Panc1 (cell line): ENCODE data around the gene B3GALNT2. TPM values are rescaled to one million over a fixed set of nuclear protein-coding genes. Genes with fewer than 3 reads are reported as not detected.

Experiments used
- ATAC-seq: fragments of 200-7000 bp; cut with Tn5 transposase; 2 replicates; pipeline ENCODE4 v1.9.1; 2020; ENCODE audit warnings: mild to moderate bottlenecking, moderate library complexity
- BruUV-seq: library from RNA; stranded (reverse); fragments of 400-500 nt; replicated peaks from 2 replicates; lab custom pipeline; 2021; lab: Mats Ljungman, UMichigan
- CTCF ChIA-PET: fragments of 300-600 bp; sonication (Branson Sonifier 250); formaldehyde crosslinking; loops from one replicate; lab custom pipeline; 2022; ENCODE audit warnings: antibody characterized with exemption; lab: Charles Lee
- POLR2A ChIA-PET: fragments of 300-600 bp; sonication (Branson Sonifier 250); formaldehyde crosslinking; loops from one replicate; lab custom pipeline; 2022; ENCODE audit warnings: antibody characterized with exemption; lab: Charles Lee
- DNase-seq: peaks from one replicate; pipeline ENCODE4 v3.0.0-alpha.2; 2010; ENCODE audit warnings: low read depth, low spot score
- H3K27ac ChIP-seq: 2 replicates; pipeline ENCODE4 v1.5.1; 2011; ENCODE audit warnings: mild to moderate bottlenecking, low read length, inconsistent platforms
- H3K27me3 ChIP-seq: fragments of 200-500 bp; sonication (Bioruptor generic); 2 replicates; pipeline ENCODE4 v1.6.0; 2014; ENCODE audit warnings: low read length, inconsistent platforms; ENCODE audit not compliant: control insufficient read depth, insufficient read depth
- H3K36me3 ChIP-seq: fragments of 200-500 bp; sonication (Bioruptor generic); 2 replicates; pipeline ENCODE4 v1.5.1; 2014; ENCODE audit warnings: inconsistent platforms, mild to moderate bottlenecking, low read length, moderate library complexity; ENCODE audit not compliant: control insufficient read depth, insufficient read depth
- H3K4me1 ChIP-seq: 2 replicates; pipeline ENCODE4 v1.5.1; 2011; ENCODE audit warnings: inconsistent platforms, mild to moderate bottlenecking, low read length, moderate library complexity; ENCODE audit not compliant: control insufficient read depth, insufficient read depth
- H3K4me3 ChIP-seq, 2 experiments: 2 replicates each; pipeline ENCODE4 v1.5.1; 2011 to 2012; ENCODE audit warnings: low read depth in 2 of 2, low read length in 2 of 2, mild to moderate bottlenecking in 2 of 2, inconsistent platforms in 1 of 2, moderate library complexity in 1 of 2
- H3K9me3 ChIP-seq: fragments of 200-500 bp; sonication (Bioruptor generic); 2 replicates; pipeline ENCODE4 v1.5.1; 2014; ENCODE audit warnings: low read depth, mild to moderate bottlenecking, inconsistent platforms, low read length, moderate library complexity; ENCODE audit not compliant: control insufficient read depth, insufficient read depth
- CTCF ChIP-seq: fragments of 450-650 bp; IDR thresholded peaks from 2 replicates; pipeline ENCODE4 v1.5.1; 2017; ENCODE audit warnings: mild to moderate bottlenecking
- POLR2AphosphoS5 ChIP-seq: IDR thresholded peaks from 2 replicates; pipeline ENCODE4 v1.6.1; 2012; ENCODE audit warnings: mild to moderate bottlenecking, low read depth, low read length, moderate library complexity
- REST ChIP-seq, 2 experiments: IDR thresholded peaks; 2 replicates each; pipeline ENCODE4 v1.6.1; 2011 to 2012; ENCODE audit warnings: low read depth in 2 of 2, control low read depth in 1 of 2, low read length in 1 of 2, mild to moderate bottlenecking in 1 of 2, moderate library complexity in 1 of 2; ENCODE audit not compliant: insufficient read depth in 1 of 2
- SIN3A ChIP-seq: IDR thresholded peaks from 2 replicates; pipeline ENCODE4 v1.6.1; 2012; ENCODE audit warnings: low read depth, mild to moderate bottlenecking, low read length, moderate library complexity, borderline replicate concordance; ENCODE audit not compliant: insufficient read depth
- TCF7L2 ChIP-seq: IDR thresholded peaks from 2 replicates; pipeline ENCODE4 v1.6.1; 2011; ENCODE audit warnings: mild to moderate bottlenecking, low read depth, low read length, inconsistent platforms
- in situ Hi-C: cut with HindIII; loops from 2 replicates; pipeline ENCODE4 v1.10.0; 2016; ENCODE audit warnings: low sequenced_read_pairs, low pct_unique_long_range_greater_than_20kb
- intact Hi-C: fragments of 100-400 bp; cut with micrococcal nuclease; formaldehyde crosslinking; loops from one replicate; pipeline ENCODE4 v1.10.0; 2022; ENCODE audit not compliant: unreplicated experiment
- total RNA-seq: library from RNA; stranded (reverse); gene quantifications from one replicate; pipeline ENCODE4 v1.2.1, GENCODE V29; 2021; ENCODE audit not compliant: unreplicated experiment

Gene B3GALNT2
- total RNA-seq, 1 experiment from 2014 or later: 40.7 TPM

GRCh38 chr1:235485558-235485957 is 18.7 kb downstream of the B3GALNT2 start:
- peaks cover 8% of the 10 kb centered on the region; the same call in 1 of the 2 replicates for H3K36me3 ChIP-seq
- in situ Hi-C loops: no loop called here
- CTCF ChIA-PET: no interaction called here
- TF ChIP-seq SIN3A: no peak
- no peak for TF ChIP-seq REST (IDR thresholded peaks at IDR 0.05; ENCODE audit: insufficient read depth in 1 of 2, low read depth in 2 of 2, low read length in 1 of 2)
- TF ChIP-seq CTCF: no peak
- TF ChIP-seq TCF7L2: no peak
- no peak for TF ChIP-seq POLR2AphosphoS5
- ATAC-seq: no peak
- H3K9me3 ChIP-seq: no peaks in the 10 kb centered on the region
- no peak for DNase-seq
- H3K27me3 ChIP-seq: no peaks in the 10 kb centered on the region
- POLR2A ChIA-PET: no interaction called here
- intact Hi-C loops: no loop called here
- BruUV-seq: no TSS peak
- no peak overlapping the region for H3K4me3 ChIP-seq
- no peaks in the 10 kb centered on the region for H3K4me1 ChIP-seq
- no peak overlapping the region for H3K27ac ChIP-seq

- H3K9me3 ChIP-seq: no peaks in the 10 kb centered on the region
- intact Hi-C loops (no loop called here), in situ Hi-C loops (no loop called here)
- TF ChIP-seq SIN3A: no peak
- TF ChIP-seq TCF7L2: no peak
- TF ChIP-seq REST (IDR thresholded peaks at IDR 0.05; ENCODE audit: insufficient read depth in 1 of 2, low read depth in 2 of 2, low read length in 1 of 2): no peak
- TF ChIP-seq CTCF: no peak
- no peak for TF ChIP-seq POLR2AphosphoS5
- no peak for ATAC-seq
- DNase-seq: no peak
- no peak overlapping the region for H3K4me3 ChIP-seq
- H3K4me1 ChIP-seq: no peaks in the 10 kb centered on the region
- BruUV-seq: no TSS peak
- H3K27me3 ChIP-seq: no peaks in the 10 kb centered on the region
- no peak overlapping the region for H3K27ac ChIP-seq
- ChIA-PET CTCF (no interaction called here), POLR2A (no interaction called here)
- H3K36me3 ChIP-seq: peaks cover 24% of the 10 kb centered on the region
Observed at GRCh38 chr1:235483090-235483489, 21.2 kb downstream of the B3GALNT2 start.
